GM06990 (cell line): Measurements from ENCODE around the gene SLC25A22.
A peak's percentile ranks its signal among the peaks of the same experiment; 100 is the strongest.

Experiments used
- DNase-seq: peaks from one replicate; pipeline ENCODE4 v3.0.0-alpha.2; 2011; ENCODE audit not compliant: insufficient read length; ENCODE audit errors: extremely low read depth
- H3K27me3 ChIP-seq: replicated peaks from 2 replicates; pipeline ENCODE4 v1.6.0; 2011; ENCODE audit warnings: low read length; ENCODE audit not compliant: control insufficient read depth, insufficient read depth
- H3K36me3 ChIP-seq: 2 replicates; pipeline ENCODE4 v1.5.1; 2011; ENCODE audit warnings: low read length; ENCODE audit not compliant: control insufficient read depth, insufficient read depth
- H3K4me3 ChIP-seq: replicated peaks from 2 replicates; pipeline ENCODE4 v1.5.1; 2011; ENCODE audit warnings: low read depth, mild to moderate bottlenecking, control low read depth, low read length
- TF ChIP-seq, protein P1 (sequence below): IDR thresholded peaks from 2 replicates; pipeline ENCODE4 v1.5.1; 2011; ENCODE audit warnings: low read length, control low read depth, mild to moderate bottlenecking, inconsistent platforms; ENCODE audit not compliant: insufficient read depth, poor library complexity, severe bottlenecking

SLC25A22 gene

DNA sequence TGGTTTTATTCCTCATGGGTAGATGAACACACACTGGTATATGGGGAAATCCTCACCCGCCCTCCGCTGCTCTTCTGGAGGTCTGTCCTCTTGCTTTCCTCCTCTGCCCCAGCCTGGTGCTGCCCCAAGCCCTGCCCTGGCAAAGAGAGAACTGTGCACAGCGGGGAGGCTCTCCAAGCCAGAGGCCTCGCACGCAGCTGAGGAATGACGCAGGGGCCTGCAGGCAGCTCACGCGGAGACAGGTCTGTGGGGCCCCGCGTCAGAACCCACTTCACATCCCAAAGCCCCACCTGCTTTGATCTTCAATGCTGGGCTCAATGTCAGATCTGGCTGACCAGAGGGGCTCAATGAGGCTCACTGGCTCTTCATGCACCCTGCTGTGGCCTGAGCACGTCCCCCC lies 30.8 kb downstream of the SLC25A22 start:
- TF ChIP-seq, protein P1, sequence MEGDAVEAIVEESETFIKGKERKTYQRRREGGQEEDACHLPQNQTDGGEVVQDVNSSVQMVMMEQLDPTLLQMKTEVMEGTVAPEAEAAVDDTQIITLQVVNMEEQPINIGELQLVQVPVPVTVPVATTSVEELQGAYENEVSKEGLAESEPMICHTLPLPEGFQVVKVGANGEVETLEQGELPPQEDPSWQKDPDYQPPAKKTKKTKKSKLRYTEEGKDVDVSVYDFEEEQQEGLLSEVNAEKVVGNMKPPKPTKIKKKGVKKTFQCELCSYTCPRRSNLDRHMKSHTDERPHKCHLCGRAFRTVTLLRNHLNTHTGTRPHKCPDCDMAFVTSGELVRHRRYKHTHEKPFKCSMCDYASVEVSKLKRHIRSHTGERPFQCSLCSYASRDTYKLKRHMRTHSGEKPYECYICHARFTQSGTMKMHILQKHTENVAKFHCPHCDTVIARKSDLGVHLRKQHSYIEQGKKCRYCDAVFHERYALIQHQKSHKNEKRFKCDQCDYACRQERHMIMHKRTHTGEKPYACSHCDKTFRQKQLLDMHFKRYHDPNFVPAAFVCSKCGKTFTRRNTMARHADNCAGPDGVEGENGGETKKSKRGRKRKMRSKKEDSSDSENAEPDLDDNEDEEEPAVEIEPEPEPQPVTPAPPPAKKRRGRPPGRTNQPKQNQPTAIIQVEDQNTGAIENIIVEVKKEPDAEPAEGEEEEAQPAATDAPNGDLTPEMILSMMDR = no peak
- no peak for DNase-seq
- Histone ChIP-seq H3K36me3 (peaks cover 41% of the 10 kb centered on the region), H3K4me3 (no peak overlapping the region), H3K27me3 (no peaks in the 10 kb centered on the region)

GRCh38 chr11:766936-767210 lies 31.2 kb downstream of the SLC25A22 start:
- Histone ChIP-seq H3K27me3 (no peaks in the 10 kb centered on the region), H3K36me3 (peaks cover 42% of the 10 kb centered on the region), H3K4me3 (no peak overlapping the region)
- TF ChIP-seq, protein P1 = no peak
- no peak for DNase-seq

DNA sequence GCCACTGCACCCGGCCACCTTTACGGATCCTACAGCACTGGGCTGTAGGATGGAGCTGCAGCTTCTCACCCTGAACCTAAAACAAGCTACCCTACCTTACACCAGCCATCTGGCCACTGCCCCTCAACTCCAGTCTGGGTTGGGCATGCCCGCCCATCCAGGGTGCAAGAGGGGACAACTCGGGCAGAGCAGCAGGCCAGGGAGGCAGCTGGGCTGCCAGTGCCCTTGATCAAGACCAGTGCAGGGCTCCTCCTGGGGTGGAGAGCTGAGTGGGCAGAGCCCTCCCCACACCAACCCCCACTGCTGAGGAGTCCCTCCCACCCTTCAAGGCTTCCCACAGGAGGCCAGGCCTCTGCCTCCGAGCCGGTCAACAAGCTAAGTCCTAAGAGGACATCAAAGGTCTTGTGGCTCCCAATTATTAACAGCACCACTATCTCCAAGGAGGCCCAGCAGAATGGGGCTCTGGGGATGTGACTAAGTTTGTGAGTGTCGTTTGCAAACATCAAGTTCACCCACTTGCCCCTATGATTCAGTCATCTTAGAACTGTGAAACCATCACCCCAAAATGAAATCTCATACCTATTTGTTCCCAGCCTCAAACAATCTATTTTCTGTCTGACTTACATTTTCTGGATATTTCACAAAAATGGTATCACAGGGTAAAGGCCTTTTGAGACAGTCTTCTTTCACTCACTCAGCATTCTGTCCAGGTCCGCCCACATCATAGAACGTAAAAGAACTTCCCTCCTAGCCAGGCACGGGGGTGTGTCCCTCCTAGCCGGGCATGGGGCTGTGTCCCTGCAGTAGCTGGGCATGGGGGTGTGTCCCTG lies 31.8 kb downstream of the SLC25A22 start:
- TF ChIP-seq, protein P1 = no peak
- H3K4me3 ChIP-seq = no peak overlapping the region
- no peaks in the 10 kb centered on the region for H3K27me3 ChIP-seq
- H3K36me3 ChIP-seq = peaks cover 43% of the 10 kb centered on the region
- no peak for DNase-seq

DNA sequence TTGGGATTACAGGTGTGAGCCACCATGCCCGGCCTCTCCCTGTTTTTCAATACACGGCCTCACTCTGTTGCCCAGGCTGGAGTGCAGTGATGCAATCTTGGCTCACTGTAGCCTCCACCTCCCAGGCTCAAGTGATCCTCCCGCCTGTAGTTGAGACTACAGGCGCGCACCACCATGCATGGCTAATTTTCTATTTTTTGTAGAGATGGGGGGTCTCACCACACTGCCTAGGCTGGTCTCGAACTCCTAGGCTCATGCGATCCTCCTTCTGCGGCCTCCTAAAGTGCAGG lies 32.3 kb downstream of the SLC25A22 start:
- Histone ChIP-seq H3K27me3 (no peaks in the 10 kb centered on the region), H3K4me3 (no peak overlapping the region), H3K36me3 (peaks cover 40% of the 10 kb centered on the region)
- TF ChIP-seq, protein P1 = no peak
- no peak for DNase-seq

DNA sequence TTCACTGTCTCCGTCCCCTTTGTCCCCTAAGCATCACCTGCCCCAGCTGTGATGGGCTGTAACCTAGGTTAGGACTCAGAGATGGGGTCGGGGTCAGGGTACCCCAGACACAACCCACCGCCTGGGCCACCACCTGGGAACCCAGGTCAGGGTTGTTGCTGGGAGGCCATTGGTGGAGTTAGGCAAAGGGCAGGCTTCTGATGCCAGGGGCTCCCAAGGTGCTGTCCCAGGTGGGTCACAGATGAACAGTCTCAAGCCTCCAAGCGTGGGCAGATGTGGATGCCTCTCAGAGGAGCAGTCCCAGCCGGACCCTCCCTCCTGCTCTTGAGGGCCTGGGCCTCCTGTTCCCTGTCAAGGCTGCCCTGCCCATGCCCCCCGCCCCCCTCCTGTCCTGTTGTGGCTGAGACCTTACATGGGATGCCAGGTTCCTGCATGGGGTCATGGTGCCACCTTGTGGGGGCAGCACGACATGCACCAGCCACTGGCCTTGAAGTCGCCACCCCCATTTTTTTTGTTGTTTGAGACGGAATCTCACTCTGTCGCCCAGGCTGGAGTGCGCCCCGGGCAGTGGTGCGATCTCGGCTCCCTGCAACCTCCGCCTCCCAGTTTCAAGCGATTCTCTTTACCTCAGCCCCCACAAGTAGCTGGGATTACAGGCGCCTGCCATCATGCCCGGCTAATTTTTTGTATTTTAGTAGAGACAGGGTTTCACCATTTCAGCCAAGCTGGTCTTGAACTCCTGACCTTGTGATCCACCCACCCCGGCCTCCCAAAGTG lies 32.9 kb downstream of the SLC25A22 start:
- H3K27me3 ChIP-seq = no peaks in the 10 kb centered on the region
- TF ChIP-seq, protein P1 = peak; percentile 71
- peaks cover 40% of the 10 kb centered on the region for H3K36me3 ChIP-seq
- no peak overlapping the region for H3K4me3 ChIP-seq
- no peak for DNase-seq
